ENCODE data around the gene GALNS. TPM values are rescaled to one million over a fixed set of nuclear protein-coding genes. Genes with fewer than 3 reads are reported as not detected.

Gene GALNS
- polyA plus RNA-seq, 1 experiment: 11.6 TPM

DNA sequence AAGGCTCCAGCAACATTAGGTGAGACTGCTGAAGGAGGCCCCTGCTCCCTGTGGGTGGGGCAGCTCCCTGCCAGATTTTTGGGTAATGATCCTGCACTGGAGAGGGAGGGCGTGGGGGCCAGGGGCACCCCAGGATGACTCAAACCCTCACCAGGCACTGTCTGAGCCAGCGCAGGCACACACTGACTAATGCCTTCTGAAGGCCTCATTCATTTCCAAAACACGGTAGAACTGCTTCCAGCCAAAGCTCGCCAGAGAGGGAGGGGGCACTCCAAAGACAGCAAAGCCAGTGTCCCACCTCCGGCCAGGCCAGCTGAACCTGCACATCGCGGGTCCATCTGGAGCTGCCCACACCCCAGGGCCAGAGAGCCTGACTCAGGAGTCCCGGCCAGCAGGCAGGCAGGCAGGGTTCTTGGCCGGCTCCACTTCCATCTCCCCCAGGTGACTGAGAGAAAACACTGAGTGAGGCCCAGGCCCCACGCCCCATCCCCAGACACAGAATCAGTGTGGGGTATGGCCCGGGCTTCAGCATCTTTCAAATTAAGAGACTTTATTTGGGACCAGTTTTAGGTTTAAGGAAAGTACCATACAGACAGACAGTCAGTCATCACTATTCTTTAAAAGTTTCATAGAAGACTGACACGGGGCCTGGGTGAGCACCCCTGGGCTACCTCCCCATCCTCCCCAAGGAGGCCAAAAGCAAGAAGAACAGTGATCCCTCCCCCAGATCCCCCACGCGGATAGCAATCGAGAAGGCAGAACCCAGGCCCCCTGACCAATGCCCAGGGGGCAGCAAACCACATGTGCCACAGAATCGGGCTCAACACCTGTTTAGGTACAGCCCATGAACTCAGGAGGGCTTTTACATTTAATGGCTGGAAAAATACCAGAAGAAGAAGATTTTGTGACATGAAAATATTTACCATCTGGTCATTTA lies 74.0 kb downstream of the GALNS start:
- CTCF ChIA-PET: interaction anchor here (0.5 to 2.6 kb wide), 5 partner anchors 9 to 410 kb away, joined by 3 to 19 read pairs (median 5); no protein-coding TSS in a partner anchor
- no peaks in the 10 kb centered on the region for H3K27me3 ChIP-seq (ENCODE audit: control insufficient read depth, insufficient read depth, low read length)
- POLR2A ChIA-PET: interaction anchor here (0.7 to 3.6 kb wide), 2 partner anchors 9 to 46 kb away, joined by 5 to 20 read pairs; no protein-coding TSS in a partner anchor
- H3K27ac ChIP-seq (ENCODE audit: low read depth, low read length): peak overlapping the region; percentile 52
- no peaks in the 10 kb centered on the region; the same call in 1 of the 2 replicates for H3K9me3 ChIP-seq (ENCODE audit: control insufficient read depth, insufficient read depth, low read length)
- no peak for TF ChIP-seq CTCF (IDR thresholded peaks at IDR 0.05; ENCODE audit: low read depth, low read length)
- no peak for DNase-seq (ENCODE audit: low read depth, low spot score)
- peak overlapping the region; percentile 75 for H3K4me3 ChIP-seq (ENCODE audit: low read depth, low read length)

- H3K9me3 ChIP-seq (ENCODE audit: control insufficient read depth, insufficient read depth, low read length): no peaks in the 10 kb centered on the region; the same call in 1 of the 2 replicates
- H3K27ac ChIP-seq (ENCODE audit: low read depth, low read length): peak overlapping the region; percentile 52
- no peak overlapping the region for H3K4me3 ChIP-seq (ENCODE audit: low read depth, low read length)
- POLR2A ChIA-PET: interaction anchor here (3.6 kb wide), 1 partner anchor 8 kb away, joined by 20 read pairs; no protein-coding TSS in a partner anchor
- H3K27me3 ChIP-seq (ENCODE audit: control insufficient read depth, insufficient read depth, low read length): no peaks in the 10 kb centered on the region
- no peak for TF ChIP-seq CTCF (IDR thresholded peaks at IDR 0.05; ENCODE audit: low read depth, low read length)
- DNase-seq (ENCODE audit: low read depth, low spot score): no peak
- CTCF ChIA-PET: interaction anchor here (1.4 to 2.6 kb wide), 4 partner anchors 26 to 77 kb away, joined by 3 to 19 read pairs (median 7); no protein-coding TSS in a partner anchor
Measured at GRCh38 chr16:88781140-88782077, 75.3 kb downstream of the GALNS start.

- no peaks in the 10 kb centered on the region for H3K27me3 ChIP-seq (ENCODE audit: control insufficient read depth, insufficient read depth, low read length)
- no peaks in the 10 kb centered on the region; the same call in 1 of the 2 replicates for H3K9me3 ChIP-seq (ENCODE audit: control insufficient read depth, insufficient read depth, low read length)
- DNase-seq (ENCODE audit: low read depth, low spot score): no peak
- POLR2A ChIA-PET: interaction anchor here (0.6 to 3.6 kb wide), 3 partner anchors 7 to 401 kb away, joined by 3 to 20 read pairs (median 4); no protein-coding TSS in a partner anchor
- no peak for TF ChIP-seq CTCF (IDR thresholded peaks at IDR 0.05; ENCODE audit: low read depth, low read length)
- no peak overlapping the region for H3K27ac ChIP-seq (ENCODE audit: low read depth, low read length)
- no peak overlapping the region for H3K4me3 ChIP-seq (ENCODE audit: low read depth, low read length)
- CTCF ChIA-PET: interaction anchor here (1.2 to 1.7 kb wide), 5 partner anchors 25 to 78 kb away, joined by 3 to 15 read pairs (median 6); no protein-coding TSS in a partner anchor
Measured at GRCh38 chr16:88780142-88781062, 76.3 kb downstream of the GALNS start.

DNA sequence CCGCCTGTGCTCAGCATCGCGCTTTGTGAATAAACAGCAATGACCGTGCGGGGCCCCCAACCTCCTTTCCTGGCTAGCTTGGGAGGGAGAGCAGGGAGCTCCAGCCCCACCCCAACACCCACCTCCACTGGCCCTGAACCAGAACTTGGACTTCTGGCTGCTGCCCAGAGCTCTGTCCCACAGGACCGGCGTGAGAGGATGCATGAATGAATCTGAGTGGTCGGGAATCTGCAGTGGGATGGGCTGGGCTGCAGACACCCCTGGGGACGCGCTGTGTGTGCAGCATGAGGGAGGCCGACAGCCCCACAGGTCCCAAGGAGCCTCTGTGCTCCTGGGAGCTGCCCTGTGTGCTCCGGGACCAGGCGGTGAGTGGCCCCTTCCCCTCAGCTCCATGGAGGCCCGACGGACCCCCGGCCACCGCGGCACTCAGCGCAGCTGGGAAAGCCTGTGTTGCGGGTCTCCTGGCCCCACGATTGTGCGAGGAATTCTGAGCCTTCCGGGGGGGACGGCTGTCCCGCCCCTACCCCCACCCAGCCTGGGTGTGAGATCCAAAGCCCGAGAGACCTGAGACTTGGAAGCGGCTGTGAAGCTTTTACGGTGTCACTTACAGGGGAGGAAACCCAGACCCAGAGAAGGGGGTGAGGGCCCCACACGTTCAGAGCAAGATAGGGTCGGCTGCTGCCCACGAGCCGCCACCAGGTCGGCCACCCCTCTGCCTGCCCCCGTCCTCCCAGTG lies 77.2 kb downstream of the GALNS start:
- Histone ChIP-seq H3K27me3 (ENCODE audit: control insufficient read depth, insufficient read depth, low read length) (no peaks in the 10 kb centered on the region), H3K9me3 (ENCODE audit: control insufficient read depth, insufficient read depth, low read length) (no peaks in the 10 kb centered on the region; the same call in 1 of the 2 replicates), H3K4me3 (ENCODE audit: low read depth, low read length) (no peak overlapping the region), H3K27ac (ENCODE audit: low read depth, low read length) (no peak overlapping the region)
- no peak for DNase-seq (ENCODE audit: low read depth, low spot score)
- TF ChIP-seq CTCF (IDR thresholded peaks at IDR 0.05; ENCODE audit: low read depth, low read length): no peak
- CTCF ChIA-PET: interaction anchor here (0.5 to 1.6 kb wide), 4 partner anchors 30 to 42 kb away, joined by 3 to 15 read pairs (median 4); no protein-coding TSS in a partner anchor
- POLR2A ChIA-PET: interaction anchor here (0.9 to 1.0 kb wide), 2 partner anchors 9 to 39 kb away, joined by 3 to 4 read pairs; no protein-coding TSS in a partner anchor

Measured in AG04450 (cell line).